Choroid plexus epithelial cell (primary cell): ENCODE measurements around the gene CRIP3.

ENCODE experiments used
- DNase-seq: peaks from one replicate; pipeline ENCODE4 v3.0.0-alpha.2; 2010; ENCODE audit warnings: low read depth
- H3K4me3 ChIP-seq: 2 replicates; pipeline ENCODE4 v1.5.1; 2011; ENCODE audit warnings: low read depth, mild to moderate bottlenecking, control low read depth, low read length, moderate library complexity
- CTCF ChIP-seq: conservative IDR thresholded peaks from 2 replicates; pipeline ENCODE4 v1.5.1; 2011; ENCODE audit warnings: low read depth, mild to moderate bottlenecking, control low read depth, inconsistent platforms, low read length, moderate library complexity

Gene CRIP3

DNA sequence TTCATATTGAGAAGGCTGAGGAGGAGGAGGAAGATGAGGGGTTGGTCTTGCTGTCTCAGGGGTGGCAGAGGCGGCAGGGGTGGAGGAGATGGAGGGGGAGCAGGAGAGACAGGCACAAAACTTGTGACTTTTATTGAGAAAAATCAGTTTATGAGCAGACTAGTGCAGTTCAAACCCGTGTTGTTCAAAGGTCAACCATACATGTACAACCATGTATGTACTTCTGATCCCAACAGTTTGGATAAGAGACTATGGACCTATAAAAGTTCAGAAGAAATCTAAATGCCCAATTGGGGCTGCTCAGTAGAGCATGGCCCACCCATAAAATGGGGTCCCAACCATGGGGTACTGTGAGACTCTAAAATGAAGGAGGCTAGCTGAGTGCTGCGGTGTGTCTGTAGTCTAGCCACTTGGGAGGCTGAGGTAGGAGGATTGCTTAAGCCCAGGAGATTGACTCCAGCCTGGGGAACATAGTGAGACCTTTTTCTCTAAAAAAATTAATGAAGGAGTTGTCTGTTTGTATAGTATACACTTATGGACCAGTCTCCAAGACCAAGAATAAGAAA is 18.2 kb downstream of the CRIP3 start:
- H3K4me3 ChIP-seq, result no peak overlapping the region
- no peak for TF ChIP-seq CTCF
- DNase-seq, result no peak

- no peak for DNase-seq
- no peak overlapping the region for H3K4me3 ChIP-seq
- no peak for TF ChIP-seq CTCF
Measured at GRCh38 chr6:43287717-43288679, 20.6 kb downstream of the CRIP3 start.

- peak; percentile 33 for TF ChIP-seq CTCF
- no peak for DNase-seq
- no peak overlapping the region for H3K4me3 ChIP-seq
Measured at GRCh38 chr6:43286980-43287716, 21.5 kb downstream of the CRIP3 start.

DNA sequence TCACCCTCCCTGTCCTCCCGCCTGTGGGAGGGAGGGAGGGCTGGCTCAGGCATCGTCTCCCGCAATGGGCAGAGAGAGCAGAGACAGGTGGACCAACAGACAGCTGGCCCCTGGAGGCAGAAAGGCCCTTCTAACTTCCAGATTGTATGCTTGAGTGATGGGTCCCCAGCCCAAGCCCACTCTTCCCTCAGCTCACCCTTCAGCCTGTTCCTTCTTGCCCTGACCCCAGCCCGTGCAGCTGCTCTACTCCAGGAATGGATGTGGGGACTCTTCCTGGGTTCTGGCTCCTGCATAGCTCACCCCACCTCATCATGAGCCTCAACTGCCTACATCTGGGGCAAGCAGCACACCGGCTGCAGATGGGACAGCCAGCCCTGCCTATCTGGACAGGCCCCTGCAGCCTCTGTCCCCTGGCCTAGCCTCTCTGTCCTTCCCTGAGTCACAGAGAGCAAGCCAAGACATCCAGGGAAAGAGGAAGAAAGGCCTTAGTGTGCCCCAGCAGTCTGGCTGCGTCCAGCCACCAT is 22.1 kb downstream of the CRIP3 start:
- no peak overlapping the region for H3K4me3 ChIP-seq
- no peak for TF ChIP-seq CTCF
- no peak for DNase-seq

GRCh38 chr6:43285832-43286231 is 22.8 kb downstream of the CRIP3 start:
- no peak overlapping the region for H3K4me3 ChIP-seq
- TF ChIP-seq CTCF, result no peak
- no peak for DNase-seq

DNA sequence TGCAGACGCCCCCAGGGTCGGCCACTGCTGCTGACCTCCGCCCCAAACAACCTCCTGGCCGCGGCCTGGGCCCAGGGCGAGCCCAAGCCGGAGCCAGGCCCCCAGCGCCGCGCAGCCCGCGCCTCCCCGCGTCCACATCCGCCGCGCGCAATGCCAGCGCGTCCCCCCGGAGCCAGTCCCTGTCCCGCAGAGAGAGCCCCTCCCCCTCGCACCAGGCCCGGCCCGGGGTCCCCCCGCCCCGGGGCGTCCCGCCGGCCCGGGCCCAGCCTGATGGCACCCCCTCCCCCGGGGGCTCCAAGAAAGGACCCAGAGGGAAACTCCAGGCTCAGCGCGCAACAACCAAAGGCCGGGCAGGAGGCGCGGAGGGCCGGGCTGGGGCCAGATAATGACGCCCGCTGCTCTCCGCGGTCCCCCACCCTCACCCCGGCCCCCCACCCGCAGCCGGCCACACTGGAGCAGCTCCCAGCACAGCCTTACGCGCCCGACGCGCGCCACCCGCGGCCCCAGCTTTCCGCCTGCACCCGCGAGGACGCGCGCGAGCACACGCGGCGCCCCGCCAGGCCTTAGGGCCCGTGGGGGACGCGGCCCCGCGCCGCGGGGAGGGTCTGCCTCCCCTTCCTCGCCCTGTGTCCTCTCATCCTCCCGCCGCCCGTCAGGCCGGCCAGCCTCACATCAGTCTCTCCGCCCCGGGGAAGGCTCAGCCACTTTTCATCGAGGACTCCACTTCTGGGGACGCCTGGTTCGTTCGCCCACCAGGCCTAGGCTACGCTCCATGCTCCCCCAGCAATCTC is 23.4 kb downstream of the CRIP3 start:
- no peak overlapping the region for H3K4me3 ChIP-seq
- DNase-seq, result no peak
- TF ChIP-seq CTCF, result no peak
